Measurements from ENCODE around the gene ARL15. TPM values are rescaled to one million over a fixed set of nuclear protein-coding genes. Genes with fewer than 3 reads are reported as not detected.

Gene ARL15
- total RNA-seq, 1 donor from 2014 or later, result 56.6 TPM

- DNase-seq, result no peak
Measured at GRCh38 chr5:54022223-54022622, 288.1 kb downstream of the ARL15 start.

GRCh38 chr5:54021431-54022164, 288.8 kb downstream of the ARL15 start:
- no peak for DNase-seq

GRCh38 chr5:54018438-54018837, 291.9 kb downstream of the ARL15 start:
- DNase-seq, result no peak

GRCh38 chr5:54017580-54017979, 292.8 kb downstream of the ARL15 start:
- DNase-seq, result no peak

GRCh38 chr5:54013556-54014194, 296.7 kb downstream of the ARL15 start:
- no peak for DNase-seq

- DNase-seq, result no peak
Measured at GRCh38 chr5:54009828-54010227, 300.5 kb downstream of the ARL15 start.

- no peak for DNase-seq
Measured at GRCh38 chr5:54009357-54009756, 301.0 kb downstream of the ARL15 start.

- DNase-seq, result peak; percentile 25
Measured at GRCh38 chr5:54007827-54008777, 302.3 kb downstream of the ARL15 start.

- no peak for DNase-seq
Measured at GRCh38 chr5:54004697-54005096, 305.7 kb downstream of the ARL15 start.

- DNase-seq, result no peak
Measured at GRCh38 chr5:54002779-54003178, 307.6 kb downstream of the ARL15 start.

GRCh38 chr5:54001976-54002775, 308.2 kb downstream of the ARL15 start:
- DNase-seq, result peak; percentile 44

- DNase-seq, result no peak
Measured at GRCh38 chr5:54000011-54000410, 310.4 kb downstream of the ARL15 start.

- no peak for DNase-seq
Measured at GRCh38 chr5:53997736-53998627, 312.4 kb downstream of the ARL15 start.

- no peak for DNase-seq
Measured at GRCh38 chr5:53996008-53996407, 314.4 kb downstream of the ARL15 start.

- DNase-seq, result no peak
Measured at GRCh38 chr5:53994148-53994547, 316.2 kb downstream of the ARL15 start.

GRCh38 chr5:53991942-53992341, 318.4 kb downstream of the ARL15 start:
- DNase-seq, result no peak

GRCh38 chr5:53987101-53987500, 323.3 kb downstream of the ARL15 start:
- no peak for DNase-seq

GRCh38 chr5:53985796-53986195, 324.6 kb downstream of the ARL15 start:
- DNase-seq, result no peak

- no peak for DNase-seq
Measured at GRCh38 chr5:53984971-53985370, 325.4 kb downstream of the ARL15 start.

GRCh38 chr5:53983568-53984460, 326.6 kb downstream of the ARL15 start:
- no peak for DNase-seq
